ENCODE measurements around the gene STX17.

The STX17 gene

DNA sequence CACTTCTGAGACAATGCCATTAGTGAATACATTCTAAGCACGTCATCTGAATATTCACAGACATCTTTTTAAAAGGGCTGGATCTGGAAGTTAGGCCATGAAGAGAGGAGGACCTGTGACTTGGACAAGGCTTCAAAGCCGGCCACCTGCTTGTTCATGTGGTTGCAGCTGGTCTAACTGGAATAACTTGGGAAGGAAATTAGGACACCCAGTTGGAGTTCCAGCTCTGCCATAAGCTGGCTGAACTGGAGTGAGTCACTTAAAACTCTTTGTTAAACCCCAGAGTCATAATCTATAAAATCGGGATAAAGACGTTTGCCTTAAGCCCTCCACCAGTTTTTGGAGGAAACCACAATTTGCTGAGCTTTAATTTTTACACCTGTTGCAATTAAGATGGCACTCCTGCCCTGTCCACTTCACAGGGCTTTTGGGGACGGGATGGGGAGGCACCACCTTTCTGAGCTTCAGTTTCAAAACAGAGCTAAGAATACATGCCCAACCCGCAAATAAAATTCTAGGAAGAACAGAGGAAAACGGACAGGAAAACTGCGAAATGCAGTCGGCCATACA, 536 bp upstream of the STX17 start:
- no peak for DNase-seq (ENCODE audit: low read depth in 2 of 2)

- DNase-seq (ENCODE audit: low read depth in 2 of 2) = no peak
These were observed 716 bp downstream of the STX17 start for GRCh38 chr9:99907208-99907532.

GRCh38 chr9:99911600-99911999, 5.1 kb downstream of the STX17 start:
- no peak for DNase-seq (ENCODE audit: low read depth in 2 of 2)

GRCh38 chr9:99916650-99917049, 10.2 kb downstream of the STX17 start:
- no peak for DNase-seq (ENCODE audit: low read depth in 2 of 2)

DNA sequence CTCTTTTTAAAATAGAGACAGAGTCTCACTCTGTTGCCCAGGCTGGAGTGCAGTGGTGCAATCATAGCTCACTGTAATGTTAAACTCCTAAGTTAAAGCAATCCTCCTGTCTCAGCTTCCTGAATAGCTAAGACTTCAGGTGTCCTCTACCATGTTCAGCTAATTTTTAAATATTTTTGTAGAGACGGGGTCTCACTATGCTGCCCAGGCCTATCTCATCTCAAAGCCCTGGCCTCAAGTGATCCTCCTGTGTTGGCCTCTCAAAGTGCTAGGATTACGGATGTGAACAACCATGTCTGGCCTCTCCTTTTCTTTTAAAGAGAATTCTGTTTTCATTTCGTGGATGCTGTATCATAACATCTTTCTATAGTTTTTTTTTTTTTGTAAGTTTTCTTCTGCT, 11.7 kb downstream of the STX17 start:
- DNase-seq (ENCODE audit: low read depth in 2 of 2) = no peak

GRCh38 chr9:99919930-99920329, 13.5 kb downstream of the STX17 start:
- no peak for DNase-seq (ENCODE audit: low read depth in 2 of 2)

- DNase-seq (ENCODE audit: low read depth in 2 of 2) = no peak
These were observed 15.6 kb downstream of the STX17 start for GRCh38 chr9:99921875-99922710.

- no peak for DNase-seq (ENCODE audit: low read depth in 2 of 2)
These were observed 16.2 kb downstream of the STX17 start for GRCh38 chr9:99922711-99923030.

DNA sequence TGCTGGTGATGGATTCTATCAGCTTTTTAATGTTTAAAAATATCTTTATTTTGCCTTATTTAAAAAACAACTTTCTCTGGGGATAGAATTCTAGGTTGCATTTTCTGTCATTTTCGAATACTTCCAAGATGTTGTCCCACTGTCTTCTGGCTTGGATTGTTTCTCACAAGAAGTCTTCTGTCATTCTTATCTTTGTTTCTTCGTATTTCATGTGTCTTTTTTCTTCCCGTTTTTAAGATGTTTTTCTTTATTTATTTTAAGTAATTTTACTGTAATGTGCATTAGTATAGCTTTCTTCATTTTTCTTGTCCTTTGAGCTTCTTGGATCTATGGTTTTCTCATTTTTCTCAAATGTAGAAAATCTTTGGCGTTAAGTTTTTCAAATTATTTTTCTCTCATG, 19.1 kb downstream of the STX17 start:
- DNase-seq (ENCODE audit: low read depth in 2 of 2) = no peak

GRCh38 chr9:99929652-99930051, 23.2 kb downstream of the STX17 start:
- no peak for DNase-seq (ENCODE audit: low read depth in 2 of 2)

GRCh38 chr9:99931155-99931840, 24.8 kb downstream of the STX17 start:
- no peak for DNase-seq (ENCODE audit: low read depth in 2 of 2)

DNA sequence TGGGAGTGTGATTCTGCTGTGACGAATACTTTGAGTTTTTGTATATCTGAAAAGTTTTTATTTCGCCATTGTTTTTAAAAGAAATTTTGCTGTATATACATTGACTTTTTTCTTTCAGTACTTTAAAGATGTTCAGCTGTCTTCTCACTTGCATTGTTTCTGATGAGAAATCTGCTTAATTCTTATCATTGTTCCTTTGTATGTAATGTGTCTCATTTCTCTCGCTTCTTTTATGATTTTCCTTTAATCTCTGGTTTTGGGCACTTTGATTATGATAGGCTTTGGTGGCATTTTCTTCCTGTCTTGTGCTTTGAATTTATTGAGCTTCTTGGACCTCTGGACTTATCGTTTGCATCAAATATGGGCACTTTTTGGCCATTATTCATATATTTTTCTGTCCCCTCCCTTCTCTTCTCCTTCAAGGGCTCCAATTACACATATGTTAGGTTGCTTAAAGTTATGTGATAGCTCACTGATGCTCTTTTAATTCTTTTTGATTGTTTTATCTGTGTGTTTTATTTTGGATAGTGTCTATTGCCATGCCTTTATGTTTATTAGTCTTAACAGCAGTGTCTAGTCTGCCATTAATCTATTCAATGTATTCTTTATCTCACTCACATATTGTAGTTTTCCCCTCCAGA, 30.6 kb downstream of the STX17 start:
- DNase-seq (ENCODE audit: low read depth in 2 of 2) = no peak

DNA sequence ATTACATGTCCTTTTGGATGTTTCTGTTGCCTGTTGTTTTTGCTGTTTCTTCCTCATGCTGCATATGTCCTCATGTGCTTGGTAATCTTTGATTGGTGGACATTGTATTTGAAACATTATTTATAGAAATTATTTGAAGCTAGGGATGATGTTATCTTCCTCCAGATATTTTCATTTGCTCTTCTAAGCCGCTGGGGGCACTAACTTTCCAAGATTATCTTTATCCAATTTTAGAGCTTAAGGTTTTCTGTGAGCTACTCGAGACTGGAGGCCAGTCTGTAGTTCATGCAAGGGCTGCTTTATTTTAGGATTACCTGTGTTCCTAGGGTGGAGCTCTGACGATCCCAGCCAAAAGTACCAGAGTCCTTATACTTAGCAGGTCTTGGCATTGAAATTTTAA, 40.9 kb downstream of the STX17 start:
- no peak for DNase-seq (ENCODE audit: low read depth in 2 of 2)

- DNase-seq (ENCODE audit: low read depth in 2 of 2) = no peak
These were observed 42.0 kb downstream of the STX17 start for GRCh38 chr9:99948482-99948881.

GRCh38 chr9:99948896-99949295, 42.4 kb downstream of the STX17 start:
- DNase-seq (ENCODE audit: low read depth in 2 of 2) = no peak

DNA sequence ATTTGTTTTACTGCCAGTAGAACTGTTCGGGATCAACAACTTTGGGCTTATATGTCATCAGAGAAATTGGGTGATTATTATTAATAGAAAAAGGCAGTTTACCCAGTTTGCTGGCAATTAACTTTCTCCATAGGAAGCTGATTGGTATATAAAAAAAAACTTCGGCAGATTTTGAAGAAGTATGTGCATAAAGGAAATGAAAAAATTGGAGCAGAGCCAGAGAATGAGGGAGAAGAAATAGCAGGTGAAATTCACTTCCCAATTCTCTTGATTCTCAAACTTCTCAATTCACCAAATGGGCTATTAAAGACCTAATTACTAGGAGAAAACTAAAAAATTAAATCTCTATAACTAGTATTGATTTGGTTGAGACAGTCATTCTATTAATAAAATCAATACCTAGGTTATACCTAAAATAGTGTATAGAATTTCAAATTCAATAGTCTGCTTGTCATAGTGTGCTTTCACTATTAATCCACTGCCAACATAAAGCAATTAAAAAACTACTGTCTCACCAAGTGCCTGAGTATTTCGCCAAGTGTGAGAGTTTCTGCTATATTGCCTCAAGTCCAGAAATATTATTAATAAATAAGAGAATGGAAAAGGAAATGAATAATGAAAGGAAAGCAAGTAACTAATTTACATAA, 47.5 kb downstream of the STX17 start:
- DNase-seq (ENCODE audit: low read depth in 2 of 2) = no peak

DNA sequence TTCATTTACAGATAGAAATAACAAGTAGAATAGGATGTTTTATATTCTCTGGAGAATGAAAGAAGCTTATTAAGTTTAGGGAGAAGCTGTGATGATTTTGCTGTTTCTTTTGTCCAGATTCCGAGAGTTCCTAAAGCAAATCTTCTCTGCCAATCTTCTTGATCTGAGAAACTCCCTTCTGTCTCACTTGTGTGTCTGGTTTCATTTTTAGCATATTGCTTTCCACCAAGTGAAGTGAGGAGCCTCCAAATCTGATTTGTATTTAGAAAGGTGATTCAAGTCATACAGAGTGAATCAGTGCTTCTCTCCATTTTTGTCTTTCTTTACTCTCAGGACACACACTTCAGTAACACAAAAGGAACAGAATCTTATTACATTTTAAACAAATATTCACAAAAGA, 48.4 kb downstream of the STX17 start:
- no peak for DNase-seq (ENCODE audit: low read depth in 2 of 2)

GRCh38 chr9:99955606-99956005, 49.2 kb downstream of the STX17 start:
- DNase-seq (ENCODE audit: low read depth in 2 of 2) = no peak

DNA sequence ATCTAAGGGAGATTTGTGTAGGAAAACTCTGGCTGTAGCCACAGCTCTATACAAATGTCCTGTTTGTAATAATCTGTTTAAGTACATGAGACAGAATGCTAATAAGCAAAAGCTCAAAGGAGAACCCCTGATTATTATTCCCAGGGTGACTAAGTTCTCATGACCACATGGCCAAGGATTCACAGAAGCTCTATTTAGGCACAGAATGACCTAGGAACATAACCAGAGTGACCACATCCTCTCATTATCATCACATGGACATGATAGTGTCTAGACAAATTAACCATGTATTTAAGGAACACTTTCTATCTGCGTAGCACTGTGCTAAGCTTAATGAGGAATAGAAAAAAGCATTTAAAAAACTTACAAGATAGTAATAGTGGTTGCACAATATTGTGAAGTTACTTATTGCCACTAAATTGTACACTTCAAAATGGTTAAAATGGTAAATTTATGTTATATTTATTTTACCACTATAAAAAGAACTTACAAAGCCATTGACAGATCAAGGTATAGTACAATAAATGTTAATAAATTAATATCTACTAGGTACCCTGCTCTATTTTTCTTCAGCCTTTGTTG, 56.3 kb downstream of the STX17 start:
- DNase-seq (ENCODE audit: low read depth in 2 of 2) = no peak

DNA sequence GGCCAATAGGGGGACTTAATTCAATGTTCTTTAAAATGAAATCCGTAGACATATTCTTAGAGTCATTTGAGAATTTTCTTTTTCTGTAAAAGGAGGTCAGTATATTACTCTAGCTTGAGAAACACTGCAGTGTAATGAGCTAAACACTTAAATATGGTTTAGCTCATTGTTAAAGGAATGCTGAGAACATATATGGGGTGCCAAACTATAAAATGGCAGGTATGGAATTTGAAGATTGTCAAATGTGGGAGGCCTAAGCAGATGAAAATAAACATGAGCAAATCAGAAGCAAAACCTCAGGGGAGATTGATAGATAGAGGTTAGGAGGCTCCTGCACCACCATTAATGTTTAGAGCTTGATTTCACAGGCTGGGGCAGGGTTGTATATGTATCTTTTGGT, 57.9 kb downstream of the STX17 start:
- DNase-seq (ENCODE audit: low read depth in 2 of 2) = no peak

DNA sequence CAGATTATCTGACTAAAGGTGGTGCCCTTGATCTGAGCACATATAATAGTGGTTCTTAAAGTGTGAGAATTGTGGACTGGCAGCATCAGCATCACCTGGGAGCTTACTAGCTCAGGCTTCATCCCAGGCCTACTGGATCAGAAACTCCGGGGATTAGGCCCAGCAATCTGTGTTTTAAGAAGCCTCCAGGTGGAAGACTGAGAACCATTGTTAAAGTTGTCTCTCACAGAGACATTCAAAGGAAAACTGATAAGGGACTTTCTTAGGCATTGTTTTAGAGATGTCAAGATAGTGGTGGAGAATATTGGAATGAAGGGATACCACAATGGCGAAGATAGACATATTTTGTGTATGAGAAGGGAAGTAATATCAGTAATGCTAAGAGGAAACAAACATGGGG, 59.5 kb downstream of the STX17 start:
- DNase-seq (ENCODE audit: low read depth in 2 of 2) = no peak

GRCh38 chr9:99966716-99967115, 60.3 kb downstream of the STX17 start:
- DNase-seq (ENCODE audit: low read depth in 2 of 2) = no peak

All from stimulated activated CD8-positive, alpha-beta memory T cell treated with anti-CD3 and anti-CD28 coated beads, Interleukin-2, amount 100 ng/mL, for 48 hours (primary cell).